Parathyroid adenoma (tissue), 2 donors: ENCODE data around the gene RNU6-7.
A peak's percentile ranks its signal among the peaks of the same experiment; 100 is the strongest.

Experiments used
- H2AFZ ChIP-seq: fragments of 300-600 bp; sonication (generic); one replicate; pipeline ENCODE4 v1.7.0; 2017; ENCODE audit warnings: antibody characterized with exemption, mild to moderate bottlenecking
- H3K27ac ChIP-seq: fragments of 300-600 bp; sonication (generic); one replicate; pipeline ENCODE4 v1.7.0; 2017
- H3K27me3 ChIP-seq: fragments of 300-600 bp; sonication (generic); one replicate; pipeline ENCODE4 v1.7.0; 2017; ENCODE audit warnings: low read length; ENCODE audit not compliant: control insufficient read depth, insufficient read depth
- H3K36me3 ChIP-seq: fragments of 300-600 bp; sonication (generic); one replicate; pipeline ENCODE4 v1.7.0; 2017; ENCODE audit warnings: low read length; ENCODE audit not compliant: control insufficient read depth, insufficient read depth
- H3K4me1 ChIP-seq: fragments of 300-600 bp; sonication (generic); one replicate; pipeline ENCODE4 v1.7.0; 2017; ENCODE audit warnings: control low read depth
- H3K4me2 ChIP-seq: fragments of 300-600 bp; sonication (generic); one replicate; pipeline ENCODE4 v1.7.0; 2017; ENCODE audit warnings: low read length
- H3K4me3 ChIP-seq: fragments of 300-600 bp; sonication (generic); one replicate; pipeline ENCODE4 v1.7.0; 2017; ENCODE audit warnings: low read depth, low read length
- H3K79me2 ChIP-seq: fragments of 300-600 bp; sonication (generic); one replicate; pipeline ENCODE4 v1.7.0; 2017; ENCODE audit warnings: control low read depth
- H3K9ac ChIP-seq: fragments of 300-600 bp; sonication (generic); one replicate; pipeline ENCODE4 v1.7.0; 2017; ENCODE audit warnings: mild to moderate bottlenecking
- H3K9me3 ChIP-seq: fragments of 300-600 bp; sonication (generic); one replicate; pipeline ENCODE4 v1.7.0; 2017; ENCODE audit warnings: low read length; ENCODE audit not compliant: control insufficient read depth
- CTCF ChIP-seq: fragments of 300-600 bp; sonication (generic); IDR thresholded peaks from one replicate; pipeline ENCODE4 v1.7.0; 2017; ENCODE audit warnings: antibody characterized with exemption, mild to moderate bottlenecking
- donor health status: primary hyperparathyroidism.

RNU6-7 gene

GRCh38 chr14:32249371-32249770 is 47.5 kb downstream of the RNU6-7 start:
- H3K4me1 ChIP-seq = no peaks in the 10 kb centered on the region
- H3K36me3 ChIP-seq = no peaks in the 10 kb centered on the region
- H3K27ac ChIP-seq = no peak overlapping the region
- no peaks in the 10 kb centered on the region for H3K9me3 ChIP-seq
- H3K79me2 ChIP-seq = no peaks in the 10 kb centered on the region
- H3K4me3 ChIP-seq = no peak overlapping the region
- H3K27me3 ChIP-seq = no peaks in the 10 kb centered on the region
- TF ChIP-seq CTCF = no peak
- no peak overlapping the region for H2AFZ ChIP-seq
- H3K4me2 ChIP-seq = no peak overlapping the region
- H3K9ac ChIP-seq = no peak overlapping the region

- no peak overlapping the region for H2AFZ ChIP-seq
- H3K4me2 ChIP-seq = no peak overlapping the region
- no peaks in the 10 kb centered on the region for H3K9me3 ChIP-seq
- H3K9ac ChIP-seq = no peak overlapping the region
- H3K27me3 ChIP-seq = no peaks in the 10 kb centered on the region
- no peak overlapping the region for H3K4me3 ChIP-seq
- H3K36me3 ChIP-seq = no peaks in the 10 kb centered on the region
- no peak for TF ChIP-seq CTCF
- H3K79me2 ChIP-seq = no peaks in the 10 kb centered on the region
- no peak overlapping the region for H3K27ac ChIP-seq
- no peaks in the 10 kb centered on the region for H3K4me1 ChIP-seq
Measured at GRCh38 chr14:32249780-32250179, 47.9 kb downstream of the RNU6-7 start.

GRCh38 chr14:32250681-32251080 is 48.8 kb downstream of the RNU6-7 start:
- Histone ChIP-seq H3K4me1 (no peaks in the 10 kb centered on the region), H3K27ac (no peak overlapping the region)

GRCh38 chr14:32251530-32251929 is 49.7 kb downstream of the RNU6-7 start:
- peak overlapping the region; percentile 18 for H2AFZ ChIP-seq
- no peak overlapping the region for H3K4me3 ChIP-seq
- H3K9ac ChIP-seq = no peak overlapping the region
- no peaks in the 10 kb centered on the region for H3K27me3 ChIP-seq
- no peaks in the 10 kb centered on the region for H3K36me3 ChIP-seq
- no peaks in the 10 kb centered on the region for H3K9me3 ChIP-seq
- H3K27ac ChIP-seq = no peak overlapping the region
- no peak overlapping the region for H3K4me2 ChIP-seq
- H3K4me1 ChIP-seq = no peaks in the 10 kb centered on the region
- no peaks in the 10 kb centered on the region for H3K79me2 ChIP-seq
- no peak for TF ChIP-seq CTCF

More at GRCh38 chr14:32250681-32251080, 48.8 kb downstream of the RNU6-7 start:
- Histone ChIP-seq H3K4me2 (no peak overlapping the region), H3K4me3 (no peak overlapping the region), H3K9me3 (no peaks in the 10 kb centered on the region), H3K36me3 (no peaks in the 10 kb centered on the region), H3K27me3 (no peaks in the 10 kb centered on the region), H3K9ac (no peak overlapping the region), H3K79me2 (no peaks in the 10 kb centered on the region), H2AFZ (no peak overlapping the region)
- no peak for TF ChIP-seq CTCF
